Gastroesophageal sphincter (tissue), 3 donors: ENCODE measurements around the gene ADGRG6.

ENCODE experiments used
- CTCF ChIP-seq, 4 experiments: fragments of 200-600 bp in 2 of 4; fragments of 450-650 bp in 2 of 4; sonication (generic) in 1 of 4; IDR thresholded peaks; one replicate each; pipeline ENCODE4 v1.5.1; 2017 to 2019; ENCODE audit warnings: antibody characterized with exemption in 4 of 4, mild to moderate bottlenecking in 2 of 4, moderate library complexity in 2 of 4
- POLR2AphosphoS5 ChIP-seq: sonication (generic); formaldehyde crosslinking; IDR thresholded peaks from one replicate; pipeline ENCODE4 v1.6.1; 2017; ENCODE audit warnings: antibody characterized with exemption

- TF ChIP-seq POLR2AphosphoS5: no peak
- TF ChIP-seq CTCF (IDR thresholded peaks at IDR 0.05): no peak
Observed at GRCh38 chr6:142318714-142319113, 16.9 kb downstream of the ADGRG6 start.
